ENCODE data around the gene PARP6.

Gene PARP6

GRCh38 chr15:72193836-72194396, 78.4 kb downstream of the PARP6 start:
- in situ Hi-C loops (cut with HindIII; ENCODE audit: low sequenced_read_pairs), result loop anchor here (5.0 kb wide), 1 partner anchor 78 kb away; the partner anchor contains the start of gene PARP6
- no peak for DNase-seq (ENCODE audit: low read depth)
- H3K4me3 ChIP-seq (ENCODE audit: low read depth, low read length), result no peak overlapping the region
- TF ChIP-seq CTCF (IDR thresholded peaks at IDR 0.05; ENCODE audit: low read depth, low read length, missing control alignments), result no peak

- TF ChIP-seq CTCF (IDR thresholded peaks at IDR 0.05; ENCODE audit: low read depth, low read length, missing control alignments), result no peak
- in situ Hi-C loops (cut with HindIII; ENCODE audit: low sequenced_read_pairs), result loop anchor here (5.0 kb wide), 1 partner anchor 80 kb away; the partner anchor contains the start of gene PARP6
- no peak for DNase-seq (ENCODE audit: low read depth)
- no peak overlapping the region for H3K4me3 ChIP-seq (ENCODE audit: low read depth, low read length)
Observed at GRCh38 chr15:72192416-72192815, 79.9 kb downstream of the PARP6 start.

All from astrocyte of the cerebellum (primary cell).